Fibroblast of gingiva (primary cell): ENCODE measurements around the gene NPC1L1.
A peak's percentile ranks its signal among the peaks of the same experiment; 100 is the strongest.
"Not testable (repeated sequence)": the region's sequence is repeated elsewhere in the genome, so short reads cannot be mapped to it uniquely, and the experiment has no call there.

Experiments
- DNase-seq: peaks from one replicate; pipeline ENCODE4 v3.0.0-alpha.2; 2011; ENCODE audit warnings: low read depth

The NPC1L1 gene

DNA sequence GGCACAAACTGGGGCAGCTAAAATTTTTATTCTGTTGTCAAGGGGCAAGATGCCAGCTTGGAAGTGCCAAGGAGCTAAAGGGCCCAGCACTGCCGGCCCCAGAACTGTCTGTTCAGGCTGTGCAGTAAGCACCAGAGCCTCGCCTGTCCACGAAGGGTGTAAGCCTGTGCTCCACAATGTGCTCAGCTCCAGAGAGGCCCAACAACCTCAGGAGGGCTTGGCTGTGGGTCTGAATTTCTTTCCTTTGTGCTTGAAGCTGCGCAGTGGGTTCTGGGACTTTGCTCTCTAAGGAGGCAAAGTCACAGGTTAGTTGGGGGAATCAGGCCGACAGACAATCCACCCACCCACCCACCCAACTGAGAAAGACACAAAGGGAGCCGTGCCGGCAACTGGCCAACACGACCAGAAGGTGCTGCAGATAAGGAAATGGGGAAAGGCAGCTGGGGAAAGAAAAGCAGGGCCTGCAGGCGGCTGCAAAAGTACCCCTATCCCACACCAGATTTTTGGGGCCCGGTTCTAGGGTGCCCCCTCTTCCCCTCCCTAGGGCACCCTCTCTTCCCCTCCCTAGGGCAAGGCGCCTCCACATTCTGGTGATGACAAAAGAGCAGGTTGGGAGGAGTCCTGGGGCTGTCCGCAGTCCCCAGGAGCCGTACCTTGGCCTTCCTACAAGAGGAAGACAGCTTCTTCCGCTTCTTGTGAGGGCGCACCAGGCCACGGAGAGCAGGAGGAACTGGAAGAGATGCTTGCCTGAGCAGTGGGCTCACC is 24.8 kb upstream of the NPC1L1 start:
- DNase-seq = no peak

DNA sequence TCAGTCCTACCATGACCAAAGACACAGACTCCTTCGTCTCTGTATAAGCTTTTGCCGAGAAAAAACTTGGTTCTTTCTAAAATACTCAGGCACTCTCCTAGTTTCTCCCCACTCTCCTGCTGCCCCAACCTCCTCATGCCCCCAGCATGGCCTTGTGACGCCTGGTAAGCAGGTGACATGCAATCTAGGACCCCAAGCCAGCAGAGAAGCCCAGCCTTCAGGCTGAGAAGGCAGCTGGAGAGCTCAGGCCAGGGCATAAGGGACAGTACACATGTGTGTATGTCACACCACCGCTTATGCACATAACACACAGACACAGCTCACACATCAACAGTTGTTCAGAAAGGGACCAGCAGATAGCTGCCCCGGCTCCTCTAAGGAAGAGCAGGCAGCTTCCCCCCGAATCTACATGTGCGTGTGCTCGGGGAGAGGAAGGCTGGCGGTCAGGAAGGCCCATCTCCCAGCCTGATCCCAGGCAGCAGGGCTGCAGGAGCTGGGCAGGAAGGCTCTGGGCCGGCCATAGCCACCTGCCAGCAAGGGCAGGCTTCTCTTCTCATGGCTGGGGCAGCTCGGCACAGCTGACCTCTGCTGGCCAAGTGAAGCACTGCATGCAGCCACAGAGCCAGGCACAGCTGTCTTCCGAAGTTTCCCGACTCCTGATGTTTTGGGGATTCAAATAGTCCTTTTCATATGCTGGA is 24.1 kb upstream of the NPC1L1 start:
- peak; percentile 38 for DNase-seq

DNA sequence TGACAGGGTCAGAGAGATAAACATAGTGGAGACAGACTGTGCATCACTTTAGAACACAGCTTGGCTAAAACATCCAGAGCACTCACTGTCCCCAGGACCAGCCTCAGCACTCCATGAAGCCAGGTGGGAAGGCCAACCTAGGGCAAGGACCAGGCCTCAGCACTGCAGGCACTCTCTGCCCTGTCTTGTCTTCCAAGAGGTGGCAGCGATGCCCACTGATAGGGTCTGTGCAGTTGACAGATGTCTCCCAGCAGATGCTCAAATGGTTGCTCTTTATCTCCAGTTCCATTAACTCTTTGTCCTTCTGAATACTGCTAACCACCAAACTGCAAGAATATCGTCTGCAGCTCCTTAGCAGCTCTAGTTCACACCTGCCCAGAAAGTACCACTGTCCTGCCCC is 23.5 kb upstream of the NPC1L1 start:
- DNase-seq = no peak

DNA sequence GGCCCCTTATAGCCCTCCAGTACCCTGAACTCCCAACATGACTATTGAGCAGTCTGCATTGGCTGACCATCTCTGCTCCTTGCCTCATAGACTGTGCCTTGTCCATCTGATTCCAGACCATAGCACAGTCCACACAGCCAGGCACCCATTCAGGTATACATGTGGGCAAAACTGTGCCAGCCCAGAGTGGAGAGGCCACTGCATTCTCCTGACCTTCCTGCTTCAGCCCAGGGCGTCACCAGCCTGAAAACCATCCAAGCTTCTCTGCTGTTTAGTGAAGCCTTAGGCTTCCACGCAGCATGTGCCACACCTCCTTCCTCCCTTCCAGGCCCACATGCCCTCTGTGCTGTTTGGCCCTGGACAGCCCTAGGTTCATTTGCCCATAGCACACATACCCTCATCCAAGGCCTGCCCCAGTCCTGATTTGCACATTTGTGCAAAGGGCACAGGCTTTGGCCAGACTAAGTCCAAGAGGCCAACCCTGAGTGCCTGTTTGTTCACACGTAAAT is 22.1 kb upstream of the NPC1L1 start:
- DNase-seq = no peak

DNA sequence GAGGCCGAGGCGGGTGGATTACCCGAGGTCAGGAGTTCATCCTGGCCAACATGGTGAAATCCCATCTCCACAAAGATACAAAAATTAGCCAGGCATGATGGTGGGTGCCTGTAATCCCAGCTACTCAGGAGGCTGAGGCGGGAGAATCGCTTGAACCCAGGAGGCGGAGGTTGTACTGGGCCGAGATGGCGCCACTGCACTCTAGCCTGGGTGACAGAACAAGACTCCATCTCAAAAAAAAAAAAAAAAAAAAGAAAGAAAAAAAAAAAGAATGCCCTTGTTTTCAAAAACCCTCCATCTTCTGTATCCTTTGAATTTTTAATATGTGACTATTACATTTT is 21.5 kb upstream of the NPC1L1 start:
- DNase-seq = not testable (repeated sequence)

DNA sequence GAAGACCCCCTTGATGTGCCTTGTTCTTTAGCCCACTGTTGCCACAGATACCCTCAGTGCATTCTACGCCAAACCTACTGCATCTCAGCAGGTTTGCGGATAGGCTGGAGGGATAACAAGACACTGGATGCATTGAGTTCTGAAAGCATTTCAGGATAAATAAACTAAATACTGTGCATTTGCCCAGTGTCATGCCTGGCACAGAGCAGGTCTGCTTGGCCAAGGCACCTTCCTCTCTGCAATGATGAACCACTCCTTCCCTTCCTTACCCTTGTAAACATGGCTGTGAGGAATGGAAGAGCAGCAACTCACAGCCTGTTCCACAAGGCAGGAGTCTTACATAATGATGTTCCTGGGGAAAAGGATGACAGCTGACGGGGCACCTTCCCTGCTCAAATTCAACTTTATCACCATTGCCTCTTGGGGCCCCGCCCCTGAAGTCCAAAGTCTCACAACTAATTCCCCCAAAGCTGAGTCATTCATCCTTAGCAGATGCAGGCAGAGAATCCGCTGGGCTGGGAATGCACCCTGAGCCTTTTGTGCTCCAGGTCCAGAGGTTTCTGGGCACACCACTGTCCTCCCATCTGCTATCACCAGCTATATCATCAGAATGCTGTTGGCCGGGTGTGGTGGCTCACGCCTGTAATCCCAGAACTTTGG is 21.0 kb upstream of the NPC1L1 start:
- no peak for DNase-seq

DNA sequence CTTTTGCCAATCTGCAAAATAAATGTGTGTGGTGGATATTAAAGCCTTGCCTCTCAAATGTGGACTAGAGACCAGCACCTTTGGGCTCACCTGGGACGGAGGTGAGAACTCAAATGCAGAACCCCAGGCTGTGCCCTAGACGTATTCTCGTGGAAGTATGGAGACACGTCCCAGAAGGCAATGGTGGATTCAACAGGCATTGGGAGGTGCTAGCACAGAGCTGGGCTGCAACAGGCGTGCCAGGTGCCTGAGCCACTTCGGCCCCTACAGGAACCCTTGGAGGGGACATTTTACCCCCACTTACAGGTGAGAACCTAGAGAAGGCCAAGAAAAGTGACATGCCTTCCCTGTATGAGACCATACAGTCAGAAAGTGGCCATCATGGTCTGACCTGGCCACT is 20.4 kb upstream of the NPC1L1 start:
- no peak for DNase-seq

DNA sequence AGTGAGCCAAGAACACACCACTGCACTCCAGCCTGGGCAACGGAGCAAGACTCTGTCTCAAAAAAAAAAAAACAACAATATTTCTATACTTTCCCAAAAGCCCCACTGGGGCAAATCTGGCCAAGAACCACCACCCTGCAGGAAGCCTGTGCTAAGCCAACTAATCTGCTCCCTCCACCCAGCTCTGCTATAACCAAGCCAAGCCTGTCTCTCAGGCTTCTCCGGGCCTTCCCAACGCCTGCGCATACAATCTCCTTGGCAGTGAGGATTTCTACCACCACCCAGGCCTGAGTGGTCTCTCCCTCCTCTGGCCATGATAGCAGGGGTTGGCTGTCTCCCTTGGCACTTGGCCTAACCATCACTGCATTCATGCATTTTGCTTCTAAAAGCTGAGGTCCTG is 18.4 kb upstream of the NPC1L1 start:
- no peak for DNase-seq

DNA sequence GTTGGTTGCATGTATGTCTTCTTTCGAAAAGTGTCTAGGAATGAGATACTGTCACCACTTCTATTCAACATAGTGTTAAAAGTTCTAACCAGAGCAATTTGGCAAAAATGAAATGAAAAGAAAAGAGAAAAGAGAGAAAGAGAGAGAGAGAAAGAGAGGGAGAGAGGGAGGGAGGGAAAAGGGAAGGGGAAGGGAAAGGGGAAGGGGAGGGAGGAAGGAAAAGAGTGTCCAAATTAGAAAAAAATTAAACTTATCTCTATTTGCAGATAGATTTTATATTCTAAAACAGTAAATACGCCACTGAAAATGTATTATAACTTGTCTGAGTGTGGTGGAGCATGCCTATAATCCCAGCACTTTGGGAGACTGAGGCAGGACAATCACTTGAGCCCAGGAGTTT is 16.4 kb upstream of the NPC1L1 start:
- no peak for DNase-seq

DNA sequence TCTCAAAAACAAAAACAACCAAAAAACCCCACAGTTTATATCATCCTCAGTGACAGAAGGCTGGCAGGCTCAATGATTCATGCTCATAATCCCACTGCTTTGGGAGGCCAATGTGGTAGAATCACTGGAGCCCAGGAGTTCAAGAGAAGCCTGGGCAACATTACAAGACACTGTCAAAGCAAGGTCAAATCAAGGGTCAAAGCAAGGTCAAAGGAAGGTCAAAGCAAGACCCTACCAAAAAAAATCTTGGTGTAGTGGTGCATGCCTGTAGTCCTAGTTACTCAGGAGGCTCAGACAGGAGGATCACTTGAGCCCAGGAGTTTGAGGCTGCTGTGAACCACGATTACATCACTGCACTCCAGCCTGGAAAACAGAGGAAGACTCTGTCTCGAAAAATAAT is 14.2 kb upstream of the NPC1L1 start:
- no peak for DNase-seq

DNA sequence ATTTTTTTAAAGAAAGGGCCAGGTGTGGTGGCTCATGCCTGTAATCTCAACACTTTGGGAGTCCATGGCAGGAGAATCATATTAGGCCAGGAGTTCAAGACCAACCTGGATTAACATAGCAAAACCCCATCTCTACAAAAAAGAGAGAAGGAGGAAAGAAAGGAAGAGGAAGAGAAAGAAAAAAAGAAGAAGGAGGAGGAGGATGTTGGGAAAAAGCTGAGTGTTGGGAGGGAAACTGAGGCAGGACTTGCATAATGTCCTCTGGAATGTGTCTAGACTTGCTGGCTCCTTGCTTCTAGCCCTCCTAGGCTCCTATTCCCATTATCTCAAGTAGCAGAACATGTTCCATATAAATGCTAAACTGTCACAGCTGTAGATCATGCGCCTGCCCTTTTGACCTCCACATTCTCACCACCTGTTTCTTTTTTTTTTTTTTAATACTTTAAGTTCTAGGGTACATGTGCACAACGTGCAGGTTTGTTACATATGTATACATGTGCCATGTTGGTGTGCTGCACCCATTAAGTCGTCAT is 11.4 kb upstream of the NPC1L1 start:
- not testable (repeated sequence) for DNase-seq

DNA sequence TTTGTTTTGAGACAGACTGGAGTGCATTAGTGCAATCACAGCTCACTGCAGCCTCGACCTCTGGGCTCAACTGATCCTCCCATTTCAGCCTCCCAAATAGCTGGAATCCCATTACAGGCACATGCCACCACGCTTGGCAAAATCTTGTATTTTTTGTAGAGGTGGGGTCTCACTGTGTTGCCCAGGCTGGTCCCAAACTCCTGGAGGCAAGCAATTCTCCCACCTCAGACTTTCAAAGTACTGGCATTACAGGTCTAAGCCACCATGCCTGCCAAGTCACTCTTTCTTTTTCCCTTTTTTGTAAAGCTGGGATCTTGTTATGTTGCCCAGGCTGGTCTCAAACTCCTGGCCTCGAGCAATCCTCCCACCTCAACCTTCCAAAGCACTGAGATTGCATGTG is 8.3 kb upstream of the NPC1L1 start:
- no peak for DNase-seq

DNA sequence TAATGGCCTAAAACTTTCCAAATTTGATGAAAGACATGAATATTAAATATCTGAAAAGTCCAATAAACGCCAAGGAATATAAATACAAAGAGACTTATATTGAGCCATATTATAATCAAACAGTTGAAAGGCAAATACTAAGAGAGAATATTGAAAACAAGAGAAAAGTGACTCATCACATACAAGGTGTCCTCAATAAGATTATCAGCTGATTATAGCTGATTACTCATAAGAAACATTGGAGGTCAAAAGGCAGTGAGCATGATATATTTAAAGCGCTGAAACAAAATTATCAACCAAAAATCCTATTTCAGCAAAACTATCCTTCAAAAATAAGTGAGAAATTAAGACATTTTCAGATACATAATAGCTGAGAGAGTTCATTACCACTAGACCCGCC is 7.8 kb upstream of the NPC1L1 start:
- DNase-seq = no peak

DNA sequence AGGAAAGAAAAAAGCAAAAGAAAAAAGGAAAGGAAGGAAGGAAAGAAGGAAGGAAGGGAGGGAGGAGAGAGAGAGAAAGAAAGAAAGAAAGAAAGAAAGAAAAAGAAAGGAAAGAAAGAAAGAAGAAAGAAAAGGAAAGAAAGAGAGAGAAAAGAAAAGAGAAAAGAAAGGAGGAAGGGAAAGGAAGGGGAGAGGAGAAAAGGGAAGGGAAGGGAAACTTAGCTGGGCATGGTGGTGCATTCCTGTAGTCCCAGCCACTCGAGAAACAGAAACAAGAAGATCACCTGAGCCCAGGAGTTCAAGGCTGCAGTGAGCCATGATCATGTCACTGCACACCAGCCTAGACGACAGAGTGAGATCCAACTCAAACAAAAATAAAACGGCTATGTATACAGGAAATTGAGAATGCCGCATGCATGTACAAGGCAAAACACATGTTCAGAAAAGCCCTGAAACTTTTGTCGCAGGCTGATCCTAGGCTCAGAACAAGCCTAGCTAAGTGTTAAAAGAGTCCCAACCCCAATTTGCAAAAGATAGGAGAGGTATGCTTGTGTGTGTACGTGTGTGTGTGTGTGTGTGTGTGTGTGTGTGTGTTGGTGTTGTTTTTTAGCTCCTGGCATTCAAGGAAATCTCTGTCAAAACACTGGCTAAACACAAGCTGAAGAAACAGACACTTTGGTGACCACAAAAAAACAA is 6.6 kb upstream of the NPC1L1 start:
- DNase-seq = no peak

DNA sequence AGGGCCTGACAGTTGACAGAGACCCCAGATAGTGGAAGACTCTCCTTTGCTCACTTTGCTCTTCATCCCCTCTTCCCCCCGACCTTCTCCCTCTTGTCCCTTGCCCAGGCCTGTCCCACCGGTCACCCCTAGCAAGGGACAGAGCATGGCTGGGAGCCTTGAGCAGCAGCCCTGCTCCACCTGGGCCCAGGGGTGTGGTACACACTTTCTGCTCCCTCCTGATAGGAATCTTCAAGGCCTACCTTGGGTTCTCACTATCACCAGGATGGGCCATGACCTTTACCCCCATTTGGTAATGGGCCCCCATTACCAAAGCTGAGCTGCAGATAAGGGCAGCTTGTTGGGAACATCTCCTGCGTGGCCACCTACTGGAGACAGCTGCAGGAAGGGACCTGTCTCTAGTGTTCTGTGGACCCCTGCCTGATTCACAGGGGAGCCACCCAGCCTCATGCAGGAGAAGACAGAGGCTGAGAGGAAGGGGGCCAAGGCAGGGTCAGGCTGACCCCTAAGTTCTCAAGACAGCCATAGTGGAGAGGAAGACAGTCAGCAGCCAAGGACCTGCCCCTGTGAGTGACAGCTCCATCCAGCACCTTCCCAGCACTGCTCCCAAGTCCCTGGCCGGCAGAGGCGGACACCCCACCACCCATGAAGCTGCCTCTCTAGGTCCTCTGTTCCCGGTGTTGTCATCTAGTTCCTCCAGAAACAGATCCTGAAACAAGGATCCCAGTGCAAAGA is 913 bp upstream of the NPC1L1 start:
- DNase-seq = no peak

DNA sequence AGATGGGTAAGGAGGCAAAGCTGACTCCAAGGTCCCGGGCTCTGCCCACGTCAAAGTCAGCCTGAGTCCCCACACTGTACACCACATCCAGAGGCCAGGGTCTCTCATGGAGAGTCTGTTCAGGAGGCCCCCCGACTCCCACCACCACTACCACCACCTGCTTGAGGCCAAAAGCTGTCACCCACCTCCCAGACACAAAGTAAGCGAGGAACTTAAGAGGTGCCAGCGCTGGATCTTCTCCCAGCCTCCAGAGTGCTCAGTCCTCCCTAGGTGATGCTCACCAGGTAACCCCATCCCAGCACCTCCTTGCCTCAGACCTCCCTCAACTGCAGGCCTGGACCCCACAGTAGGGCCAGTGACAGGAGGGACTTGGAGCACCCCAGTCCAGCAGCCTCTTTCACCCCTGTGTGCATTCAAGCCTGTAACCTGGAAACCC is 520 bp downstream of the NPC1L1 start:
- no peak for DNase-seq

DNA sequence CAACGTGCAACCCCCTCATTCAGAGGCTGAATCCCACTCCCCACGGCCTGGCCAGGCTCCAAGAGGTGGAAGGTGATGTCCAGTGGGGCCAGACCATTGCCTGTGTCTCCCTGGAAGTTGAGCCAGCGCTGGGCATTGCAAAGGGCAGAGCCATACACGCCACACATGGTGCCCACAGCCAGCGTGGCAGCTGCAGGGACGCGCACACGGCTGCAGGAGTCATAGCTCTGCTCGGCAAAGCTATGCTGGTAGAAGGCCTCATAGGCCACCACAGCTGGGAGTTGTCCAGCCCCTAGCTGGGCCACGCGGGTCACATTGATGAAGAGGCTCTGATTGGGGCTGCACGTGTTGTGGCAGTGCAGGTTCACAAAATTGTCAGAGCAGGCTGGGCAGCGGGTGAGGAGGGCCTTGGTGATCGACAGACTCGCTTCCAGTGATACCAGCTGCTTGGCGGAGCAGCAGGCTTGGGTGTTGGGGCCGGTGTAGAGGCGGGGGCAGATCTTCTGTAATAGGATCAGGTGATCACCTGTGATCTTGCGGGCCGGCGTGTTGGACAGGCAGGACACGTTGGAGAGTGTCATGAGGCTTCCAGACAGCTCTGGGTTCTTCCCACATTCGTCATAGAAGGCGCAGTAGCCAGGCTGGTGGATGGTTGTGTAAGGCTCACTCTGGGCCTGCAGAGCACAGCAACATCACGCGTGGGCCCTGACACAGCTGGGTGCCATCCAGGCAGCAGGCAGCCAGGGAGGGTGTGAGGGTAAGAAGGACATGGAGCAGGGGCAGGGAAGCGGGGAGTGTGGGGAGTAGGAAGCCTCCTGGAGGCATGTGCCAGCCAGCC is 1.2 kb downstream of the NPC1L1 start:
- no peak for DNase-seq

DNA sequence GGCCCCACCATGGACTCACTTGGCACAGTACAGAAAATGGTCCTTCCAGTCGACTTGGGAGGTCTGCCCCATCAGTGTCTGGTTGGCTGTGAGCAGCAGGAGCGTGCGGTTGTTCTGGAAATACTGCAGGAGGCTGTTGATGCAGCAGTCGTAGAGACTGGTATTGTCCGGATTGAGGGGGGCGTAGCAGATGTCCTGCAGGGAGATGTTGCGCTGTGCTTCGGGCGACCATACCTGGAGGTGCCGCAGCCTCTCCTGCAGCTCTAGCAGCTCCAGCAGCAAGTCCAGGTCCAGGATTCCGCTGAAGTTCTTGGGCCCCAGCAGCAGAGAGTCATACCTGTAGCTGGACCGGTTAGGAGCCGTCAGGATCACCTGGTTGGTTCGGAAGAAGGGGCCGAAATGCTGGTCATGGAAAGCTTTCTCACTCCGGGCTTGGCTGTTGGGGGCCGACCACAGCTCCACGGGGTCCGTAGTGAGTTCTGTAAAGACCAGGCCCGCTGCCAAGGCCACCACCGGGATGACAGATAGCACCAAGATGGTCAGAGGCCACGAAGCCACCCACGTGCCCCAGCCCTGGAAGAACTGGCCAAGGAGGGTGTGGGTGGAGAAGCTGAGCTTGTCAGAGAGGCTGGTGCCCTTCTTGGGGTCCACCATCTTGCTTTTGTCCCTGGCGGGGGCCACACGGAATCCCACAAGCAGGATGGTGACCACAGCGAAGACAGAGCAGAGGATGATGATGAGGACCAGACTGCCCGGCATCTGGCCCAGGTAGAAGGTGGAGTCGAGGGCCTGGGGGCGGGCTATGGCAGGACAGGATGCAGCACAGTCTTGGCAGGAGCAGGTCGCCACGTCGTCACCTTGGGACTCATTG is 2.1 kb downstream of the NPC1L1 start:
- DNase-seq = no peak

DNA sequence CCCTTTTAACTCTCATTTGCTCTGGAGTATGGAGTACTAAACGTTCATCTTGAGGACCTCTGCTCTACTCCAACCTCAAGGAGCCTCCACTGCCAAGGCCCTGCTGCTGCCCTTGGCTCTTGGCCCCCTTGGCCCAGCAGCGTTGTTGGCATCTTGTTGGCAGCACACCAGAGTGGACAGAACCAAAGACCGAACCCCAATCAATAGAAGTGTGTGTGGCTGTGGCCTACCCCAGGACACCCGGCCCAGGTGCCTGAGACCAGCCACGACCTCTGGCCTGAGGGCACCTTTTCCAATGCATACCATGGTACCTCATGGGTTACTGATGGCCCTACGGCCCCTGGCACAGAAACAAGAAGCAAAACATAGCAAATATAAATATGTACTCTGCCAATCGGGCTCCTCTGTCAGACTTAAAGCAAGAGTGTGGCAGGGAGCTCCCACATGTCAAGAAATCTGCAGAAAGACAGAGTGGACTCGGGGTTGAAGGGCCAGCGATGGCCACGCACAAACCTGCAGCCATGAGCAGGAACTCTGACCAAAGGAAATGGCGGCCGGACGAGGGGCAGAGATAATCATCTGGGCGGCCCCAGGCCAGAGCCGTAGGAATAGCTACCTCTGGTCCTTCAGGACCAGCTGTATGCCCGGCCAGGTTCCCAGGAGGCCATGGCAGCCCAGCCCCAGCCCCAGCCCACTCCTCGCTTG is 2.9 kb downstream of the NPC1L1 start:
- DNase-seq = no peak
